ENCODE data around the gene ADGRD1.

DNA sequence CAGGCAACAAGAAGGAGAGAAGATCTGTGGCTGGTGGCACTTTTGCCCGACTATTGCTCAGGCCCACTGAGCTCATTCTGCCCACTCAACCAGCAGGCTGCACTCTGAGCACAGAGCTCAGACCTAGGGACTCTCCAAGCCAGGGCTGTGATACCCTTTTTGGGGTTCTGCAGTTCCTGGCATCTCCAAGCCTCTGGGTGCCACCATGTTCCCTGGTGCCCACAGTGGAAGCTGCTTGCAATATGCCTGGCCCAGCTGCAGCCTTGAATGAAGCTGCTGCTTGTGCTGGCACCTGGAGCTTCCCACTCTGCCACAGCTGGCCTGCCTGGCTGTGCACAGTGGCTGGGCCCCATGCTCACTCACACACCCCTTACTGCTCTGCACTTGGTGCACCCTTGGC is 236.1 kb downstream of the ADGRD1 start:
- TF ChIP-seq, protein P1, sequence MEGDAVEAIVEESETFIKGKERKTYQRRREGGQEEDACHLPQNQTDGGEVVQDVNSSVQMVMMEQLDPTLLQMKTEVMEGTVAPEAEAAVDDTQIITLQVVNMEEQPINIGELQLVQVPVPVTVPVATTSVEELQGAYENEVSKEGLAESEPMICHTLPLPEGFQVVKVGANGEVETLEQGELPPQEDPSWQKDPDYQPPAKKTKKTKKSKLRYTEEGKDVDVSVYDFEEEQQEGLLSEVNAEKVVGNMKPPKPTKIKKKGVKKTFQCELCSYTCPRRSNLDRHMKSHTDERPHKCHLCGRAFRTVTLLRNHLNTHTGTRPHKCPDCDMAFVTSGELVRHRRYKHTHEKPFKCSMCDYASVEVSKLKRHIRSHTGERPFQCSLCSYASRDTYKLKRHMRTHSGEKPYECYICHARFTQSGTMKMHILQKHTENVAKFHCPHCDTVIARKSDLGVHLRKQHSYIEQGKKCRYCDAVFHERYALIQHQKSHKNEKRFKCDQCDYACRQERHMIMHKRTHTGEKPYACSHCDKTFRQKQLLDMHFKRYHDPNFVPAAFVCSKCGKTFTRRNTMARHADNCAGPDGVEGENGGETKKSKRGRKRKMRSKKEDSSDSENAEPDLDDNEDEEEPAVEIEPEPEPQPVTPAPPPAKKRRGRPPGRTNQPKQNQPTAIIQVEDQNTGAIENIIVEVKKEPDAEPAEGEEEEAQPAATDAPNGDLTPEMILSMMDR (IDR thresholded peaks at IDR 0.05) = no peak
- TF ChIP-seq POLR2A (IDR thresholded peaks at IDR 0.05) (no peak), POLR2AphosphoS5 (IDR thresholded peaks at IDR 0.05) (no peak)
